Stimulated activated naive CD8-positive, alpha-beta T cell treated with anti-CD3 and anti-CD28 coated beads, Interleukin-15, Interleukin-2, amounts not matched to agents 100 U/mL and 50 U/mL, for 24 hours (primary cell): Measurements from ENCODE around the gene LRRFIP2.
"Not testable (repeated sequence)": the region's sequence is repeated elsewhere in the genome, so short reads cannot be mapped to it uniquely, and the experiment has no call there.

Experiments
- ATAC-seq: fragments of 150-1000 bp; cut with Tn5 transposase; one replicate; pipeline ENCODE4 v1.10.0; 2021
- DNase-seq: peaks from one replicate; pipeline ENCODE4 v3.0.0; 2021

Gene LRRFIP2, protein sequence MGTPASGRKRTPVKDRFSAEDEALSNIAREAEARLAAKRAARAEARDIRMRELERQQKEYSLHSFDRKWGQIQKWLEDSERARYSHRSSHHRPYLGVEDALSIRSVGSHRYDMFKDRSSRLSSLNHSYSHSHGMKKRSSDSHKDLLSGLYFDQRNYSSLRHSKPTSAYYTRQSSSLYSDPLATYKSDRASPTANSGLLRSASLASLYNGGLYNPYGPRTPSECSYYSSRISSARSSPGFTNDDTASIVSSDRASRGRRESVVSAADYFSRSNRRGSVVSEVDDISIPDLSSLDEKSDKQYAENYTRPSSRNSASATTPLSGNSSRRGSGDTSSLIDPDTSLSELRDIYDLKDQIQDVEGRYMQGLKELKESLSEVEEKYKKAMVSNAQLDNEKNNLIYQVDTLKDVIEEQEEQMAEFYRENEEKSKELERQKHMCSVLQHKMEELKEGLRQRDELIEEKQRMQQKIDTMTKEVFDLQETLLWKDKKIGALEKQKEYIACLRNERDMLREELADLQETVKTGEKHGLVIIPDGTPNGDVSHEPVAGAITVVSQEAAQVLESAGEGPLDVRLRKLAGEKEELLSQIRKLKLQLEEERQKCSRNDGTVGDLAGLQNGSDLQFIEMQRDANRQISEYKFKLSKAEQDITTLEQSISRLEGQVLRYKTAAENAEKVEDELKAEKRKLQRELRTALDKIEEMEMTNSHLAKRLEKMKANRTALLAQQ

GRCh38 chr3:37174532-37175126 lies at the start of gene LRRFIP2:
LRRFIP2 (minus strand) TSS chr3:37174582; CDS start chr3:37148983, 25,599 bp downstream.
- ATAC-seq (peak; percentile 70), DNase-seq (no peak)

GRCh38 chr3:37223576-37223975 lies 49.2 kb upstream of the LRRFIP2 start:
- DNase-seq (no peak), ATAC-seq (no peak)

DNA sequence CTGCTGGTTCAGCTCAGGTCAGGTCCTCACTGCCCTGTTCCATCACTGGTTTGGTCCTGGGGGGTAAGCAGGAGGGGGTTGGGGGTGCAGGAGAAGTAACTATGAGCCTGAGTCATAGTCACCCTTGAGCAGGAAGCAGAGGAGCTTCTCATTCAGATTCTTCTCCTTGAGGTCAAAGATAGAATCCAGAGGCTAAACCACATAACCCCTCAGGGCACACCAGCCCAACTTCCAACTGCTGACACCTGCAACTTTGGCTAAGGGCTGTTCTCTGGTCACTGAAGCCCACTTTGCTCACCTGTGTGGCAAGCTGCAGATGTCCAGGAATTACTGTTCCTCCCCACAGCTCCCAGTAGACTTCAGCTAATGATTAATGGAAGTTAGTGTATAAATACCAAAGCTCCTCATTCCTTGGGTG lies 48.8 kb upstream of the LRRFIP2 start:
- DNase-seq (no peak), ATAC-seq (no peak)

GRCh38 chr3:37222542-37222941 lies 48.2 kb upstream of the LRRFIP2 start:
- not testable (repeated sequence) for DNase-seq, ATAC-seq

GRCh38 chr3:37221407-37221806 lies 47.0 kb upstream of the LRRFIP2 start:
- ATAC-seq, result peak; percentile 40
- no peak for DNase-seq

GRCh38 chr3:37219266-37219665 lies 44.9 kb upstream of the LRRFIP2 start:
- ATAC-seq (no peak), DNase-seq (no peak)

GRCh38 chr3:37218206-37218605 lies 43.8 kb upstream of the LRRFIP2 start:
- ATAC-seq (no peak), DNase-seq (no peak)

- ATAC-seq (no peak), DNase-seq (no peak)
Observed at GRCh38 chr3:37217098-37217849, 42.9 kb upstream of the LRRFIP2 start.

GRCh38 chr3:37216597-37217097 lies 42.3 kb upstream of the LRRFIP2 start:
- DNase-seq, result no peak

GRCh38 chr3:37214076-37214475 lies 39.7 kb upstream of the LRRFIP2 start:
- ATAC-seq (no peak), DNase-seq (no peak)

More at GRCh38 chr3:37216597-37217097, 42.3 kb upstream of the LRRFIP2 start:
- ATAC-seq, result peak; percentile 61

DNA sequence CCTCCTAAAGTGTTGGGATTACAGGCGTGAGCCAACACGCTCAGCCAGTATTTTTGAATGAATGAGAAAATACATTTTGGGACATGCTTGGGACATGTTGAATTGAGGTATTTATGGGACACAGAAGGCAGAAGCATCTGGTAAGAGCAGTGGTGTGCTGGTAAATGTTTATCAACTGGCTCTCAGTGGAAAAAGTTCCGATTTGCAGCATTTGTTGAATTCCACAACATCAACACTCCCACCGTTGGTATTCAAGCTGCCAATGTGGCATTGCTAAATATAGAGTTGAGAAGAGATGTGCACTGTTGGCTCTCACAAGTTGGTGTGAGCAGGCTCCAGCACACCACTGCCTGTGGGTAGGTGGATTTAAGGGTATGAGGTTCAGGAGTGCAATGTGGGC lies 35.8 kb upstream of the LRRFIP2 start:
- DNase-seq (no peak), ATAC-seq (no peak)

DNA sequence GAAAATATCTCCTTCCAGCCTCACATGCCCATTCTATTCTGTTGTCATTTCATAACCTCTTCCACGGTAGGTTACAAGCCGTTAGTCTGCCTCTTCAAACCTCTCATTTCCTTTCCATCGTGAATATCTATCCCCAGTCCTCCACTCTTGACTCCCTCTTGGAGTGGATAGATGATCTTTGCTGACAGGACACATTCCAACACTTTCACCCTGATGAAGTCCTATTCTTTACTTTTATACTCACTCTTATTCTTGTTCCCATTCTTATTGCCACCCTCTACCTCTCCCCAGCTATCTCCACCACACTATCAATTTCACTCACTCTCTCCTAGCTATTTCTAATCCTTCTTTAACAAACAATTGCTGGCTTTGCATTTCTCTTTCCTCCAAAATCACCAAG lies 34.2 kb upstream of the LRRFIP2 start:
- ATAC-seq, DNase-seq: not testable (repeated sequence)

- not testable (repeated sequence) for ATAC-seq, DNase-seq
Observed at GRCh38 chr3:37208008-37208407, 33.6 kb upstream of the LRRFIP2 start.

DNA sequence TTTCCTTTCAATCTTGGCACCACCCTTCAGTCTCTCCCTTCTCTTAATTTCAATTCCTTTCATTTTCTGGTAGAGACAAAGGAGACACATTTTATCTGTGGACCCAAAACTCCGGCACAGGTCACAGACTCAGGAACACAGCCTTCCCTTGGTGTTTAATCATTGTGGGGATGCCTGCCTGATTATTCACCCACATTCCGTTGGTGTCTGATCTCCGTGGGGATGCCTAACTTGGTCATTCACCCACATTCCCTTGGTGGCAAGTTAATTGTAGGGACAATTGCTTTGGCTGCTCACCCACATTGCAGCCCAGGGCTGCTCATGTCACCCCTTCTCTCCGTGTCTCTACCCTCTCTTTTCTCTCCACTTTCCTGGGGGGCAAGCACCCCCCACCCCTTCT lies 31.7 kb upstream of the LRRFIP2 start:
- not testable (repeated sequence) for ATAC-seq, DNase-seq

DNA sequence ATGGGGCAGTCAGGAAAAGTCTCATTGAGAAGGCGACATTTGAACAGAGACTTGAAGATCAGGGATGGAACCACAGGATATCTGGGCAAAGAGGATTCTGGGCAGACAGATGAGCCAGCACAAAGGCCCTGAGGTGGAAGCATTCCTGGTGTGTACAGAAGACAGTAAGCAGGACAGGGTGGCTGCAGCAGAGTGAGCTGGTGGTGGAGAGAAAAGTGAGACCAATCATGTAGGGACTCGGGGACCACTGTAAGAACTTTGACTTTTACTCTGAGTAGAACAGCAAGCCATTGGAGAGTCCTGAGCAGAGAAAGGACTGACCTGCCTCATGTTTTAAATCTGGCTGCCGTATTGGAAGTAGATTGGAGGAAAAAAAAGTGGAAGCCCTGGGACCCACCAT lies 29.9 kb upstream of the LRRFIP2 start:
- ATAC-seq, result no peak
- no peak for DNase-seq

GRCh38 chr3:37202035-37202434 lies 27.7 kb upstream of the LRRFIP2 start:
- no peak for DNase-seq
- ATAC-seq, result no peak

DNA sequence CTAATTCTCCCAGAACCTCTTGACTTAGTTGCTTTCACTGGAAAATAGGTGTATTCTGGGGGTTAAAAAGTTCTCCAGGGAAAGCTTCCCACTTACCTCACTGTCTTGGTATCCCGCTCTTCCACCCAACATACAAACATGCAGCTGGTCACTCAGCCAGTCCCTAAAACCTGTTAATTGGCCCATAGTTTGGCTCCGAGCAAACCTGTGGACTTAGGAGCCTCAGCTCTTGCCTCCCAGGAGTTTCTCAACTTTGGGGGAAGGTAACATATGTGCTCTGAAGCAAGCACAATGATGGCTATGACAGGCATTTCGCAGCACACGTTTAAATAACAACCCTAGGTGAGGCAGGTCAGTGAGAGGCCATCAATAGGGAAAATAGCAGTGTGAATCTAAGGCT lies 25.8 kb upstream of the LRRFIP2 start:
- ATAC-seq (no peak), DNase-seq (no peak)

DNA sequence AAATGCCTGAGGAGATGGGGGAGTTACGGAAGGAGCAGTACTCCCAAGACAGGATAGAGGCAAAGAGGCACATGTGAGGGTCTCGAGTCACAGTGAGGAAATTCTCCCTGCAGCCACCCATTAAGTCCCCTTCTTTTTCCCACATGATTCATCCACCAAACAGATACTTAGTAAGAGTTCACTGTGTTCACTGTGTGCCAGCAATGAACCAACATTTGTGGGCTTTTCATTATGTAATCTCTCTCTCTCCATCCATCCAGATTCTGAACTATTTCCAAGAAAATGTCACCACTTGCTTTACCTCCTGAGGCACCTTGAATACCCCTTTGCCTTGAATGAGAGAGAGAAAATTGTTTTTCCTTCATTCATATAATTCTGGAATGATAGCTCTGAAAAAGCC lies 24.6 kb upstream of the LRRFIP2 start:
- DNase-seq (no peak), ATAC-seq (no peak)

DNA sequence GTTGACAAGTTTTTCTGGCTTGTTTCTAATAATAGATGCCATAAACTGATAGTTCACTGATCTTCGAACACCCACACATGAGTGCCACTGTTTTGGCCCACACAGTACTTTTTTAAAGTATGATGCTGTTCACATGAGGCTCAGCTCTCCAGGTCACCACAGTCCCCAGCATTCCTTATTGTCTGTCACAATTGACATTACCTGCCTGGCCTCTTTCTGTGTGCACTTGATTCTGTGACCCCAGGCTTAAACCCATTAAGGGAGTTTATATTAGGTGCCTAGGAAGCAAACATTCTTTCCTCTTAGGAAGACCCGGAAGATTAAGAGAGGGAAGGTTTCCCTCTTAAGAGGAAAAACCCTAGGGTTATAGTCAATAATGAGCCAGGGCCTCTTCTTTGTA lies 24.2 kb upstream of the LRRFIP2 start:
- DNase-seq, result no peak
- no peak for ATAC-seq

DNA sequence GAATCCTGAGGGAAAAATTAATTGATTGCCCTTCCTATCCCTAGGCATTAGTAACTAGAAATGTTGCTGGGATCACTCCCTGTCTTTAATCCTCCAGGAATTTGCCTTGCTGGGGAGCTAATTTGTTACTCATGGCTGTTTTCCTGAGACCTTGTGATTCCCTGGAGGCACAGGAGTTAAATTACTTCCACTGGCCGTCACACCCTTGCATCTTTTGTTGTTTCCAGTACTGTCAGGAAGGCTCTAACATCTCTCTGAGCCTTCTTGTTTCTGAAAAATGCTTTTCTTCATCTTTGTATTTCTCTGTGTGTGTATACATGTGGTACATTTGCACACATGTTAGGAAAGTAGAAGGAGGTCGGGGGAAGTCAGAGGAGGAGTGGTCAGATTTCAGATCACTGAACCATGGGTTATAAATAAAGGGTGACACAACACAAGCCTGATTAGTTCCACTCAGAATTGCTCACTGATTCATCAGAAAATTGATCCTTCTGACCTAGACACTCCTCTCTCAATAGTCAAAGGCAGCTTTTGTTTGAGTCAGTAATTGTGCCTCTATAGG lies 23.5 kb upstream of the LRRFIP2 start:
- no peak for DNase-seq
- no peak for ATAC-seq

DNA sequence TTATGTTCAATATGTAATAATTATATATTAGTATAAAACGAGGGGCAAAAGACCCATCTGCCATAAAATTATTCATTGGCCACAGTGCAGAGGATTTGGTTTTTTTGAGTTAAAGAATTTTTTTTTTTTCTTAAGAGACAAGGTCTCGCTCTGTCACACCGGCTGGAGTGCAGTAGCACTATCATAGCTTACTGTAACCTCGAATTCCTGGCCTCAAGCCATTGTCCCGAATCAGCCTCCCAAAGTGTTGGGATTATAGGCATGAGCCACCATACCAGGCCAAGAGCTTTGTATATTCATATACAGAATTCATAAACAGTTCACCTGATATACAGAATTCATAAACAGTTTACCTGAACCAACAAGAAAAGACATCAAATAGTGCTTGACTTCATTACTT lies 20.2 kb upstream of the LRRFIP2 start:
- ATAC-seq (no peak), DNase-seq (no peak)

DNA sequence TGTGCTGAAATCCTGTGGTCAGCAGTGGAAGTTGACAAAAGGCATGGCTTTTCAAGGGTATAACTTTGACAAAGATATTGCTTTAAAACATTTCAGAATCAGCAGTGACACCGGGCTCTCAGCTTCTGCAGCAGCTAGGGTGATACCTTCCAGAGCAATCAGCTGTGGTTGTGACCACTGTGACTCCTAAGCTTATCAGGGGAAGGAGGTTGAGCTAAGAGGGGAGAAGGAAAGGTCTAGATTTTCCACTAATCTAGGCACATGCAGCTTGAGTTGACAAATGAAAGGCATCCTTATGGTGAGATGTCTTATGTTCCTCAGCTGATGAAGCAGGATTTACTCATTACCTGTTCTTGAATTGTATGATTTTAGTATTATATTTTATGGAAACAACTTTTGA lies 16.3 kb upstream of the LRRFIP2 start:
- ATAC-seq (peak; percentile 57), DNase-seq (no peak)
